Renal cortical epithelial cell (primary cell): Measurements from ENCODE around the gene TTF2. TPM values are rescaled to one million over a fixed set of nuclear protein-coding genes. Genes with fewer than 3 reads are reported as not detected.
A peak's percentile ranks its signal among the peaks of the same experiment; 100 is the strongest.

Experiments
- DNase-seq: peaks from one replicate; pipeline ENCODE4 v3.0.0-alpha.2; 2011; ENCODE audit warnings: low read depth
- total RNA-seq: library from RNA; depleted of rRNA; stranded (reverse); fragments of >200 nt; gene quantifications from 2 replicates; pipeline ENCODE4 v1.2.3, GENCODE V29; 2014

TTF2 gene
- total RNA-seq, 1 donor from 2014 or later: 17.9 TPM

DNA sequence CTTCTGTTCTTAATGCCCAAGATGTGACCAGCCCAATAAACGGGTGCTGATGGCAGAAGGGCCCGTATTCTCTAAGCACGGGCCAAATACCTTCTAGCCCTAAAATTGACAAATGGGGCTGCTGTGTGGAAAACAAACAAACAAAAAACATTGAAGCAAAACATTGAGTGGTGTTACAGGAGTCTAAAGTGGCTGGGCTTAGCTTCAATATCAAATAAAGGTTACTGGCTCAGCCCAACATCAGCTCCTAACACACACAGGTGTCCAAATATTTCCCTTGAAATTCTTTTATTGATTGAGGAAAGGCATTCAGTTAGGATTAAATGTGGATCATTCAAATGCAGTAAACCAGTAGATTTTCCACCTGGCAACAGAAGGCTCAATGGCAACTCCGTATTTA lies 13.3 kb upstream of the TTF2 start:
- DNase-seq: no peak

DNA sequence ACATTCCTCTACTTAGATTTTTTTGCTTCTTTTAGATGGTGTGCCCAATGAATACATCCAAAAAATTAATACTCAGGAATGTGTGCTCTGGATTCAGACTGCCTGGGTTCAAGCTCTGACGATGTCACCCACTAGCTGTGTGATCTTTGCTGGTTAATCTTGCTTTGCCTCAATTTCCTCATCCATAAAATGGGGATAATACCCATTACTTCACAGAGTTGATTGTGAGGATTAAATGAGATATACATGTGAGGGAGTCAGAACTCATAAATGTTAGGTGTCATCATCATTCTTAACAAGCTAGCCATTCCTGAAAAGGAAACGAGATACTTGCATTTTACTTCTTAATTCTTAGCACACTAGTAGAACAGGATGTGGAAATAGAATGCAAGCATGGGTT lies 12.9 kb upstream of the TTF2 start:
- no peak for DNase-seq

DNA sequence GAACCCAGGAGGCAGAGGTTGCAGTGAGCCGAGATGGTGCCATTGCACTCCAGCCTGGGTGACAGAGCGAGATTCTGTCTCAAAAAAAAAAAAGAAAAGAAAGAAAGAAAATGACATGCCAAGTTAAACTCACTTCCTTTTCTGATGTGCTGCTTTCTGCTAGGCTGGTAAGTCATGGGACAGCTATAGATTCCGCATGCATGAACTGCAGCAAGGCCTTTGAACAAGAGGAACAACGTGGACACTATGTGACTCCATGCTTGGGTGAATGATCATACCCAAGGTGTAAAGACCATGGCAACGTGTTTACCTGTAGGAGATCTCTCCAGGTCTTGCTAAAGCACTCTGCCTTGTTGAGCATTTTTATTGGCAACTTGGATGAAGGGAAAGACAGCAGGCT lies 10.3 kb upstream of the TTF2 start:
- no peak for DNase-seq

DNA sequence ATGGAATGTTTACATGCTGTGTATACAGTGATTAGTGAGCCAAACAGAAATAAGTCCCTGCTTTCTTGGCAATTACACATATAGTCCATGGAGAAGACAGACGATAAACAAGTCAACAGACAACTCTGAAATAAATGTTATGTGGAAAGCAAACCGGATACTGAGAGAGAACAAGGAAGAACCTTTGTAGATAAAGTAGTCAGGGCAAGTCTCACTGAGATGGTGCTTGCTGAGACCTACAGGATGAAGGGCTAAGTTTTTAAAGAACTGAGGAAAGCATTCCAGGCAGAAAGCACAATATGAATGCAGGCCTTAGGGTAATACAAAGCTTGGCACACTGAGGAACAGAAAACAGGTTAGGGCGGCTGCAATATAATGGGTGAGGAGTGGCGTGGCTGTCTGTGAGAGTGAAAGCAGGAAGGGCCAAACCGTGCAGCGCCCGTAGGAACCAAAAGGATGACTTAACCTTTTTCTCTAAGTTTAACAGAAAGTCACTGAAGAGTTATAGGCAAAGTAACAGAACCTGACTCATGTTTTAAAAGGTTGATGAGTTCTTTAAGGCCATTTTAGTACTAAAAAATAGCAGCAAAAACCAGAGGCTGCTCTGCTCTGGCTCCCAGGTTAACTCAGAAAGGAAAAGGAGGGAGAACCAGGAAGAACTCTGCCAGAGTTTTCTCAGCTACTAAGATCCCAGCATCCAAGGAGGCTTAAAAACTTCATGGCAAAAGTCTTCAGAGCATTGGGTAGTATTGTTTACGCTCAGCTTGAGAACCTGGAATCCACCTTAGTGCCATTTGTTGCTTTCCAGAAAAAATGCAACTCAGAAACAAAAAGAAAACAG lies 8.7 kb upstream of the TTF2 start:
- peak; percentile 21 for DNase-seq

DNA sequence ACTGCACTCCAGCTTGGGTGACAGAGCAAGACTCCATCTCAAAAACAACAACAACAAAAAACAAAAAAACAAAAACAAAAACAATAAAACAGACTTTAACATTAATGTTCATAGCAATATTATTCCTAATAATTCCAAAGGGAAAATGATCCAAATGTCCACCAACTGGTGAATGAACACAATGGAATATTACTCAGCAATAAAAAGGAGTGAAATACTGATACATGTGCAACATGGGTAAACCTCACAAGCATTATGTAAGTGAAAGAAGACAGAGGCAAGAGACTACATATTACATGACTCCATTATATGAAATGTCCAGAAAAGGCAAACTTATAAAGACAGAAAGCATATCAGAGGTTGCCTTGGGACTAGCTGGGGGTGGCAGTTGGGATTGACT lies 6.1 kb upstream of the TTF2 start:
- no peak for DNase-seq

DNA sequence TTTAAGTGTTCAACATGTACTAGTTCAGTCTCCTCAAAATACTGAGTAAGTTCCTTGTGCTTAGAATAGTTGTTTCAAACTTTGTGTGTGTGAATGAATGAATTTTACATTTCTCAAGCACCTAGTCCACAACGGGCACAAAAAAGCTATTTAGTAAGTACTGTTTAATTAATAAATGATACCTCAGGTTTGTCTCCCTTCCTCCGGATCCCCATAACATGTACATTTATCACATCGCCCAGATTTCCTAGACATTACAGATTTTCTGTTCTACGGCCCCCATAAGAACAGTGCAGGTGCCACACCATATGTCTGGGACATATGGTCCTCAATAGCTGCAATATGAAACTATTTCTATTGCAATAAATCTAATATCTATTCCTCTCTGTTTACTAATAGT lies 1.3 kb upstream of the TTF2 start:
- no peak for DNase-seq

DNA sequence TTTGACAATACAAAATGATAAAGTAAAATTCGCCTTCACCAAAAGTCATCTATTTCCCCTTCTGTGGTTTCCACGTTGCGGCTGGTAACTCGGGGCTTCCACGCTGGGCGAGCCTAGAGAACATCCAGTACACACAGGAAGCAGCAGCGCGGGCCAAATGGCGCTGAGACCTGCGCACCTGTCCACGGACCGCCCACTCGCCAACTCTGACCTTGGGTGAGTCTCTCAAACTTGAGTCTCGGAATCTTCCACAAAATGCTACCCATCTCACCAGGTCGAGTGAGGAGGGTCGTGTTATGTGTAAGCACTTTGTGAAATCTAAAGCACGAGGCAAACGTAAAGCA lies 820 bp upstream of the TTF2 start:
- peak; percentile 21 for DNase-seq

DNA sequence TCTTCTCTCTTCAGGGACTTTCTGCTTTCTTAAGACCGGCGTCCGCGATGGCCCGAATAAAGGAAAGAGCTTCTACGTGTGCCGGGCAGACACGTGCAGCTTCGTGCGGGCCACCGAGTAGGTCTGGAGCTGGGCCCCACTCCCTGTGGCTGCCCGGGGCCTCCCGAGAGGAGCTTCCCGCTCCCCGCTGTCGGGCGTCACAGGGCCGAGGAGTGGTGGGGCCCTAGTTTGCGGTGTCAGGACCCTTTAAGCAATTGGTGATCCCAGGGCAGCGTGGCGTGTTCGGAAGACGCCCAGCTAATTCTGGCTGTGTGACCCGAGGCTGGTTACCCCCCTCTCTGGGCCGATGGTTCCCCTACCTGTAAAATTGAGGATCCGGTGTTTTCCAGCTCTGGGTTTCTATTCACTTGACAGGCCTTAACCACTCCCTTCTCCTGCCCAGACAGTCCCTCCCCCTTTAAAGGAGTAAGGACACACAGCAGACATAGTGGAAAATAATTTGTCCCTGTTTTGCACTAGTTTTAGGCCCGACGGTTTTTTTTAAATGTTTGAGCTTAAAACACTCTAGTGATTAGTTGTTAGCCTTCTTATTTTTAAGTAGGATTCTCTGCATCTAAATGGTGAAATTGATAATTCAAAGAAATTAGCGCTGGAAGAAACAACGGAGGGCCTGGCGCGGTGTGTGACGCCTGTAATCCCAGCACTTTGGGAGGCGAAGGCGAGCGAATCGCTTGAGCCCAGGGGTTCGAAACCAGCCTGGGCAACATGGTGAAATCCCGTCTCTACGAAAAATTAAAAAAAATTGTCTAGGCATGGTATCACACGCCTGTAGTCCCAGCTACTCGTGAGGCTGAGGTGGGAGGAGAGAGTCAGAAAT lies 553 bp downstream of the TTF2 start:
- DNase-seq: peak; percentile 73

DNA sequence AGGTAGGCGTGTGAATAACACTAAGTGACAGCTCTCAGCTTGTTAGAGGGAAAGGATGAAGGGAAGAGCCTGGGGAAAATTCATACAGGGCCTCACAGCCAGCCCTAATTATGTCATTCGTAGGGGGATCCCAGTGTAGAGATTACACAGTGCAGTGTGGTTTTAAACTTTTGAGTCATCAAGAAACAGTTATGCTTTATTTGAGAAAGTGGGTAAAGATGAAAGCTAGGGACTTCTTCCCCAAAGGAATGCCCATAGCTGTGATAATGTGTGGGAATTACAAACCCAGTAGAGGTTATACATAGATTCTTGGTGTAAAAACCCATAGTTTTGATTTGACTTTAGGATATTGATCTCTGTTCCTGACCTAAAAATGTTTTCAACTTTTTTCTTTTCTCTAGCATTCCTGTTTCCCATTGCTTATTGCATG lies 1.9 kb downstream of the TTF2 start:
- DNase-seq: peak; percentile 70

DNA sequence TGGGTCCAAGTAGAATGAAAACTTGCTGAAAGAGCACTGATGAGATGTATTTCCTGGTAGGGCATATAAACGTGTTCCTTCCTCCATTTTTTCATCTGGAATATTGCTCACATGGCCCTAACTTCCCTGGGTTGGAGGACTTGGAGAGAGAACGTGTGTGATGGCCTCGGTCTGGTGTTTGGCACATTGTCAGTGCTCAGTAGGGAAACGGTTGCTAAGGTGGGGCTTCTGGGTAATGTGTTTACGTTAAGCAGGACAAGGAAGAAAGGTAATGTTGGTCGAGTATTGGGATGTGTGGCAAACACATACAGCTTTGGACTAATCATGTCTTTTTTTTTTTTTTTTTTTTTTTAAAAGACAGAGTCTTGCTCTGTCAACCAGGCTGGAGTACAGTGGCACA lies 6.2 kb downstream of the TTF2 start:
- DNase-seq: no peak

DNA sequence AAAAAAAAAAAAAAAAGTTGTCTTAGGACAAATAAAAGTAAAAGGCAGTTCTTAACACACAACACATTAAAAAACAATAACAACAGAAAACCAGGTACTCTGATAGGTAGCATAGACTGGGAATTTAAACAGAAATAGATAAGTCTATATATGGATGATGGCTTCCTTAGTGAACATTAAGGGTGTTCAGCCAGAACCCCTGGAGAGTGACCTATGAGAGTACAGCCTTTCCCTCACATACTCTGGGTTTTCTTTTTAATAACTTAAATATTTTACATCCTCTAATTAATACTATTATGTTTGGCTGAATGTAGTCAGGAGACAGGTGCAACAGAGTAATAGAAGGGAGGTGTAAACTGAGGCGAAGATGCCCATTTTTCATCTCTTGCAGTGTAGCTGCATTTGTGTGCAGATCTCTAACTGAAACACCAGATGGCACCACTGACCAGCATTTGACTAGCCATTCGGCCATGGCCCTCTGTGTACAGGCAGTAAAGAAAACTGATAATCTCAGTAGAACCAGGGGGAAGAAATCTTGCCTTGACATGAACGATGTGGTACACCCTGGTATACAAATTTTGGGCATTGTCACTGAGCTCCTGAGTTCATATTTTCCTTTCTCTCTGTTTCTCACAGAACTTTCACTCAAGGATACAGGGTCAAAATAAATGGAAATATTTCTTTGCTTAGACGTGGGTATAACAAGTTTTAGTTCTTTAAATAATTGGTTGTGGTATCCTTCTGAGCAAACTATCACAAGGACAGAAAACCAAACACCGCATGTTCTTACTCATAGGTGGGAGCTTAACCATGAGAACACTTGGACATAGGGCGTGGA lies 7.6 kb downstream of the TTF2 start:
- peak; percentile 50 for DNase-seq

DNA sequence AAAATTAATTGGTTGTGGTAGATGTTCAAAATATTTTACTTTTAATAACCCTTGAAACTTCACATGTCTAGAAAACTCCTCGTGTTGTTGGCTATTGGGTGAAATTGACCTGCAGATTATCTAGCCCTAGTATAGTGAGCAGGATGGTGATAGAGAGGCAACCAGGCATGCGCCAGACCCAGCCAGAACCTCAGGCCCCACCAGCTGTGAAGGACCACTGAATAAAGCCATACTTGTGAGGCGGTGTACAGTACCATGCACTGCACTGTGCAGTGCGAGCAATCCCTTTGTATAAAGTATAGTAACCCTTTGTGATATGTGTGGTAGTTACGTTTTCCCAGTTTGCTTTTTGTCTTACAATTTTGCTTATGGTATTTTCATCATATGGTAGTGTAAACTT lies 8.5 kb downstream of the TTF2 start:
- no peak for DNase-seq

DNA sequence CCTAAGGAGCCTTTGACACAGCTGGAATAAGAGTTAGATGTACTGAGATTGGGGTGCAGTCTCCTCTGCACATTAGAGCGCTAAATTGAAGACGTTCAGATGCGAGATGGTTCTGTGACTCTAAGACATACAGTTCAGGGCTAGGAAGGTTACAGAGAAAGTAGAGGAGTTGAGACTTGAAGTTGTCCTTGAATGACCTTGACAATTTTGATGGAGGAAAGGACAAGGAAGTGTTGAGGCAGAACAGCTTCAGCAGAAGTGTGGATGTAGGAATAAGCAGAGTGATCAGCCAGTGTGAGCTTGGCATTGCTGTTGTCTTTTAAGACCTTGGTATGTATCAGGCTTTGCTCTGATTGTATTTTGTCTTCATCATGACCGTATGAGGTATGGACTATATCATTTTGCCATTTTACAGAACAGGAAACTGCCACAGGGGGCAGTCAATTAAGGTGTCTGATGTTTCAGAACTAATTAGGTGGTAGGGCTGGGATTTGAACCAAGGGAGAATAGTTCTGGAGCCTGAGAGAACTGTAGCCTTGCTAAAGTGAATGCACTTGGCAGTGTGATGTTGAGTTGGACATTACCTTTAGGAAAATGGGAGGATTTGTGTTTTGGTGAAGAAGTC lies 9.2 kb downstream of the TTF2 start:
- no peak for DNase-seq

DNA sequence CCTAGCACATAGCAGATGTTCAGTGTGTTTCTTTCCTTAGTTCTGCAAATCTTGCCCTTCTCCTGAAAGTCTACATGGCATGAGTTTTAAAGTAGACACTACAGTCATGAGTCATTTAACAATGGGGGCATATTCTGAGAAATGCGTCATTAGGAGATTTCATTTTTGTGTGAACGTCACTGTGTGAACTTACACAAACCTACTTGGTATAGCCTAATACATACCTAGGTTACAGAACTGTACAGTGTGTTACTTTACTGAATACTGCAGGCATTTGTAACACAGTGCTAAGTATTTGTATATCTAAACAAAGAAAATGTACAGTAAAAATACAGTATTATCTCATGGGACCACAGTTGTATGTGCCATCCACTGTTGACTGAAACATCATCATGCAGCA lies 10.0 kb downstream of the TTF2 start:
- DNase-seq: no peak

DNA sequence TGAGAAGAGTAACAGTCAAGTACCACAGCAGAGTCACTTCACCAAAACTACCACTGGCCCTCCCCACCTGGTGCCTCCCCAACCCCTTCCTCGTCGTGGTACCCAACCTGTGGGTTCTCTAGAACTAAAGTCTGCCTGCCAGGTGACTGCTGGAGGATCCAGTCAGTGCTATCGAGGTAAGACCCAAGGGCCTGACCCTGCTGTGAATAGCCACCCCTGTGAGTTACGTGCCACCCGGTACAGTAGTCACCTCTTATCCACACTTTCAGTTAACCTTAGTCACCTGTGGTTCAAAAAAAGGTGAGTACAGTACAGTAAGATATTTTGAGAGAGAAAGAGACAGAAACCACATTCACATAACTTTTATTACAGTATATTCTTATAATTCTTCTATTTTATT lies 16.5 kb downstream of the TTF2 start:
- DNase-seq: no peak

DNA sequence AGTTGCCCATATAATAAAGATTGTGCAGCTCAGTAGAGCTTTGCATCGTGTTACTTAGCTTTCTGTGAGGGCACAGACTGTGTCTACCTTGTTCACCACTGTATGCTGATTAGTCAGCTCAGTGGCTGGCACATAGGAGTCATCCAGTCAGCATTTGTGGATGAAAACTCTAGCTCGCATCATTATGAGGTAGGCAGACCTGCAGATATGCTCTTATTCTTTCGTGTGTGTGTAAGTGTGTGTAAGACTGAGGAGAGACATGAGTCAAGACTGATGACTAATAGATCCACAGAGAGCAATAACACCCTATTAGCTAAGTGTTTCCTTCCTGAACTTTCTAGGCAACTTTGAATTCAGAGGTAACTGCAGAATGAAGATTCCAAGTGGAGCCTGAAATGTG lies 17.1 kb downstream of the TTF2 start:
- DNase-seq: peak; percentile 98

DNA sequence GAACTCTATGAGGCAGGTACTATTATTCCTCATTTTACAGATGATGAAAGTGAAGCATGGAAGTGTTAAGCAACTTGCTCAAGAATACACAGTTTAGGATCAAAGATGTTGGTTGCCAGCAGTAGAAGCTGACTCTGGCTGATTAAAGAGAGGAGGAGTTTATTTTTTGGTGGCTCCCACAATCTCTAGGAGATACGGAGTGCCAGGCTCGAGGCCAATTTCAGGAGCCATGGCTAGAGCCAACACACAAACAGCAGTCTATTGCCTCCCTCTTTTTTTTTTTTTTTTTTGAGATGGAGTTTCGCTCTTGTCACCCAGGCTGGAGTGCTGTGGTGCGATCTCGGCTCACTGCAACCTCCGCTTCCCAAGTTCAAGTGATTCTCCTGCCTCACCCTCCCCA lies 19.6 kb downstream of the TTF2 start:
- no peak for DNase-seq

DNA sequence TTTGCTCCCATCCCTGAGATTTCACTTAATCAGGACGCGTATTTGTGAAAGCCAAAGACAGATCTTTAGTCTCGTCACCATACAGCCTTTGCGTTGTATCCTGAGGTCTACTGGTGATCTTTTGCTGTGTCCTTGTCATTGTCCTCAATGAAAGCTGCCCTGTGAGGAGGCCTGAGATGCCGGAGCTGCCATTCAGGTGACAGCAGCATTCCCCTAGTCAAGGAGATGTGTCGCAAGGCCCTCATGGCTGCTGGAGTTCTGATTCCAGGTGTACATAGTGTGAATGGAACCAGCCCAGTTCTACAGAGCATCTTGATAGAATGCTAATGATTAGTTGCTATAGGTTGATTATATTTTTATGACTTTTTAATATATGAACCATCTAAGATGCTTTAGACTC lies 24.1 kb downstream of the TTF2 start:
- no peak for DNase-seq

DNA sequence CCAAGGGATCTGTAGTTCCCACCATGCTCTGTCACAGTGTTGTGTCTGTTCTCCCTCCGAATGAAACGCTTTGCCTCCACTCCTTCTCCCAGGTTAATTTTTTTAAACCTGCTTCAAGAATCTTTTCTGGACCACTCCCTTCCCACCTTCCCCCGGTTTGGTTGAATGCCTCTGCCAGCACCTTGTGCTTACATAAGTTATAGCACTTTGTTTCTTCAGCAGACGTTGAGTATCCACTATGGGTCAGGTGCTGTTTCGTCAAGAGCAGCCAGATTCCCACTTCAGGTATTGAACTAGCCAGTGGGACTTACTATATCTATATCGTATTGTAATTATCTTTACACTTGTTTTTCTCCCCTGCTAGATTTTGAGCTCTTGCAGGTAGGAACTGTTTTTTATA lies 27.6 kb downstream of the TTF2 start:
- DNase-seq: no peak

DNA sequence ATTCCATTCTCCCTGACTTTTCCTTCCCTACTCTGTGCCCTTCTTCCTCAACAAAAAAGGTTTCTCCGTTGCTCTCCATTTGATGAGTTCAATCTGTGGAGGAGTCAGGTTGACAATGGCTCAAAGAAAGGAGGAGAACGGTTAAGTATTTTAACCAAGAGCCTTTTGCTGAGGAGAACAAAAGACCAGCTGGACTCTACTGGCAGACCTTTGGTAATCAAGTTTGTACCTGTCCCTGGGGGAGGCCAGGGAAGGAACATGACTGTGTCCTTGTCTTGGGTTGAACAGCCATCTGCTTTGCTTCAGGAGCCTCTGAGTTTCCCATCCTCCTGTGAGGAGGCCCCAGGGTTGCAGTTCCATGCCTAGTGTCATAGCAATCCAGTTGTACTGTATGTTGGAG lies 29.9 kb downstream of the TTF2 start:
- no peak for DNase-seq

DNA sequence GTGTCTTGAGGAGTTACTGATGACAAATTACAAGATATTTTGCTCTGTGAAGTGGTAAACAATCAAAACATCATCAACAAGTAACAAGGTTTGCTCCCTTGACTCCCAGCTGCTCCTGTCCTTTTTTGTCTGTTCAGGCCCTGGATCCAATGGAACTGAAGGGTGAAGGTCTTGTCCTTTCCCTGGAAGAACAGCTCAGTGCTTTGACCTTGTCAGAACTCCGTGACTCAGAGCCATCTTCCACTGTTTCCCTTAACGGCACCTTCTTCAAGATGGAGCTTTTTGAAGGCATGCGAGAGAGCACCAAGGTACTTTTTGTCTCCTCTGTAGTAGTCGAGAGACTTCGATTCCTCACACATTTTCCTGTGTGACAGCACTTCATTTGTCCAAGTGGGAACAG lies 32.5 kb downstream of the TTF2 start:
- no peak for DNase-seq

DNA sequence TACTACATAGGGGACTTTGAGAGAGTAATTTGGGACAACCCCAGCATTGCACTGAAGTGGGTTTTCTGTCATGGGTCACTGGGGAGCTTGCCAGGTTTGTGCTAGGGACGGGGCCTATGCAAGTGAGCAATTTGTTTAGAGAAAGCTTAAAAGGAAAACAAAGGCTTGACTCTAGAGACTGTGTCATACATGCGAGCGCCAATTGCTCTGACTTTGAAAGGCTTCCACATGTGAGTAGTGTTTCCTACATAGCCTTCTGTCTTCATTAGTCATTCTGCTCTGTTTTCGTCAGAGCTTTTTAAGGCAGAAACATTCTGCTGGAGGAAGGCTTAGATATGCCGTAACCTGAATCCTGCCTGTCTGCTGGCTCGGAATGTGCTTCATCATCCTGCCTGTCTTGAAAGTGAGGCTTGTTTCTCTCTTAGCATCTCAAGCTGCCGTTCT lies 33.0 kb downstream of the TTF2 start:
- DNase-seq: peak; percentile 71
